Measurements from ENCODE around the gene SLC7A11. TPM values are rescaled to one million over a fixed set of nuclear protein-coding genes. Genes with fewer than 3 reads are reported as not detected.

Gene SLC7A11
- total and polyA plus RNA-seq, 2 donors from 2014 or later: 0.04 to 2.6 TPM

DNA sequence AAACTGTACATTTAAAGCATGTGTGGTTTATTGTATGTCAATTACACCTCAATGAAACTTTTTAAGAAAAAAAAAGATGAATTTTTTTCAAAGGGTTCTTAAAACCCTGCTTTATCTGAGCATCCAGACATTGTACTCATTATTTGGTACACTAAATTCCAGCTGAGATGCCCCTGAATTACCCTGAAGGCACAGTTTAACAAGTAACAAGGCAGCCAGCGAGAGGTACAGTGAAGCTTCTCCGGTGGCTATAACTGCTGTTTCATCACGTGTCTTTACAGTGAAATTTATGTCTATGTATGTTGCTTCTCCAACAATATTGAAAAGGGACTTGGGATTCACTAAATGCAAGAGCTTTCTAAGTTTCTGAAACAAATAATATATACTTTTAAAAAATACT is 15.8 kb downstream of the SLC7A11 start:
- no peak overlapping the region for H3K27ac ChIP-seq (ENCODE audit: low read depth in 2 of 2, low read length in 2 of 2)
- no peaks in the 10 kb centered on the region for H3K27me3 ChIP-seq (ENCODE audit: control insufficient read depth, insufficient read depth, low read length)
- no peaks in the 10 kb centered on the region for H3K9me3 ChIP-seq (ENCODE audit: control insufficient read depth in 2 of 3, insufficient read depth in 1 of 3, low read length in 3 of 3)
- TF ChIP-seq, protein P1, sequence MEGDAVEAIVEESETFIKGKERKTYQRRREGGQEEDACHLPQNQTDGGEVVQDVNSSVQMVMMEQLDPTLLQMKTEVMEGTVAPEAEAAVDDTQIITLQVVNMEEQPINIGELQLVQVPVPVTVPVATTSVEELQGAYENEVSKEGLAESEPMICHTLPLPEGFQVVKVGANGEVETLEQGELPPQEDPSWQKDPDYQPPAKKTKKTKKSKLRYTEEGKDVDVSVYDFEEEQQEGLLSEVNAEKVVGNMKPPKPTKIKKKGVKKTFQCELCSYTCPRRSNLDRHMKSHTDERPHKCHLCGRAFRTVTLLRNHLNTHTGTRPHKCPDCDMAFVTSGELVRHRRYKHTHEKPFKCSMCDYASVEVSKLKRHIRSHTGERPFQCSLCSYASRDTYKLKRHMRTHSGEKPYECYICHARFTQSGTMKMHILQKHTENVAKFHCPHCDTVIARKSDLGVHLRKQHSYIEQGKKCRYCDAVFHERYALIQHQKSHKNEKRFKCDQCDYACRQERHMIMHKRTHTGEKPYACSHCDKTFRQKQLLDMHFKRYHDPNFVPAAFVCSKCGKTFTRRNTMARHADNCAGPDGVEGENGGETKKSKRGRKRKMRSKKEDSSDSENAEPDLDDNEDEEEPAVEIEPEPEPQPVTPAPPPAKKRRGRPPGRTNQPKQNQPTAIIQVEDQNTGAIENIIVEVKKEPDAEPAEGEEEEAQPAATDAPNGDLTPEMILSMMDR (IDR thresholded peaks at IDR 0.05; ENCODE audit: borderline replicate concordance, extremely low read depth, insufficient read depth): no peak
- no peak overlapping the region for H3K9ac ChIP-seq (ENCODE audit: low read length in 3 of 3)
- H3K4me3 ChIP-seq (ENCODE audit: low read length in 3 of 3): no peak overlapping the region
- H3K4me1 ChIP-seq (ENCODE audit: control insufficient read depth in 2 of 3, insufficient read depth in 2 of 3, low read depth in 1 of 3, low read length in 3 of 3): no peaks in the 10 kb centered on the region
- FAIRE-seq (no peak), DNase-seq (no peak)
- intact Hi-C loops (cut with DNase I): no loop called here
- H3K36me3 ChIP-seq (ENCODE audit: control insufficient read depth in 2 of 3, insufficient read depth in 3 of 3, low read length in 3 of 3): no peaks in the 10 kb centered on the region

DNA sequence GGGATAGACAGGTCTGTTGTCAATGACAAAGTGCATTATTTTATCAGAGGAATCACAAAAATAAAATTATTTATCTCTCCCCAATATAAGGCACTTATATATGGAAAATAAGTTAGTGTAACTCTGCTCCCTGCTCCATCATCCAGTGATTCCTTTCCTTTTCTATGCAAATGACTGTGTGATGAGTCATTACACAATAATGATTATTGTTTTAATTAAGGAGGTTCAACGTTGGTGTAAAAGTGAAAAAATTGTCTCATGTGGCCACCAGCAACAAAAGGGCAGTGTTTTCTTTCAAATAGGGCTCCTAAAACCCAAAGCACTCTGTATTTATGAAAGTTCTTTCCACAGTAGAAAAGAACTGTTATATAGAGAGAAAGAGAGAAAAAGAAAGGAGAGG is 16.7 kb downstream of the SLC7A11 start:
- no peak overlapping the region for H3K27ac ChIP-seq (ENCODE audit: low read depth in 2 of 2, low read length in 2 of 2)
- no peak overlapping the region for H3K4me3 ChIP-seq (ENCODE audit: low read length in 3 of 3)
- intact Hi-C loops (cut with DNase I): no loop called here
- H3K4me1 ChIP-seq (ENCODE audit: control insufficient read depth in 2 of 3, insufficient read depth in 2 of 3, low read depth in 1 of 3, low read length in 3 of 3): no peaks in the 10 kb centered on the region
- FAIRE-seq (no peak), DNase-seq (no peak)
- H3K9ac ChIP-seq (ENCODE audit: low read length in 3 of 3): no peak overlapping the region
- TF ChIP-seq, protein P1 (IDR thresholded peaks at IDR 0.05; ENCODE audit: borderline replicate concordance, extremely low read depth, insufficient read depth): no peak
- H3K9me3 ChIP-seq (ENCODE audit: control insufficient read depth in 2 of 3, insufficient read depth in 1 of 3, low read length in 3 of 3): no peaks in the 10 kb centered on the region
- no peaks in the 10 kb centered on the region for H3K27me3 ChIP-seq (ENCODE audit: control insufficient read depth, insufficient read depth, low read length)
- H3K36me3 ChIP-seq (ENCODE audit: control insufficient read depth in 2 of 3, insufficient read depth in 3 of 3, low read length in 3 of 3): no peaks in the 10 kb centered on the region

DNA sequence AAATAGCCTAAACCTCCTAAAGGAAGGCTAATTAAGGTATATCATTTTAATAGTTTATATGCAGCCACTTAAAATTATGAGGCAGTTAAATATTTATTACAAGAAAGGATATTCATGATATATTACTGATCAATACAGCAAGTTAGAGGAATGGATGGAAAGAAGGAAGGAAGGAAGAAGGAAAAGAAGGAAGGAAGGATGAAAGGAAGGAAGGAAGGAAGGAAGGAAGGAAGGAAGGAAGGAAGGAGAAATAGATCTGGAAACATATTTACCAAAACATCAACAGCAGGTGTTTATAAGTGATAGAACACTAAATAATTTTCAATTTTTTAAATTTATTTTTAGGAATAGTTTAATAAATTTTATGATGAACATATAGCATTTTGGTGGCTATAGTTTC is 17.5 kb downstream of the SLC7A11 start:
- no peak for DNase-seq
- no peaks in the 10 kb centered on the region for H3K4me1 ChIP-seq (ENCODE audit: control insufficient read depth in 2 of 3, insufficient read depth in 2 of 3, low read depth in 1 of 3, low read length in 3 of 3)
- no peak for FAIRE-seq
- H3K9me3 ChIP-seq (ENCODE audit: control insufficient read depth in 2 of 3, insufficient read depth in 1 of 3, low read length in 3 of 3): no peaks in the 10 kb centered on the region
- H3K27me3 ChIP-seq (ENCODE audit: control insufficient read depth, insufficient read depth, low read length): no peaks in the 10 kb centered on the region
- intact Hi-C loops (cut with DNase I): no loop called here
- H3K9ac ChIP-seq (ENCODE audit: low read length in 3 of 3): no peak overlapping the region
- no peaks in the 10 kb centered on the region for H3K36me3 ChIP-seq (ENCODE audit: control insufficient read depth in 2 of 3, insufficient read depth in 3 of 3, low read length in 3 of 3)
- TF ChIP-seq, protein P1 (IDR thresholded peaks at IDR 0.05; ENCODE audit: borderline replicate concordance, extremely low read depth, insufficient read depth): no peak
- no peak overlapping the region for H3K4me3 ChIP-seq (ENCODE audit: low read length in 3 of 3)
- H3K27ac ChIP-seq (ENCODE audit: low read depth in 2 of 2, low read length in 2 of 2): no peak overlapping the region

DNA sequence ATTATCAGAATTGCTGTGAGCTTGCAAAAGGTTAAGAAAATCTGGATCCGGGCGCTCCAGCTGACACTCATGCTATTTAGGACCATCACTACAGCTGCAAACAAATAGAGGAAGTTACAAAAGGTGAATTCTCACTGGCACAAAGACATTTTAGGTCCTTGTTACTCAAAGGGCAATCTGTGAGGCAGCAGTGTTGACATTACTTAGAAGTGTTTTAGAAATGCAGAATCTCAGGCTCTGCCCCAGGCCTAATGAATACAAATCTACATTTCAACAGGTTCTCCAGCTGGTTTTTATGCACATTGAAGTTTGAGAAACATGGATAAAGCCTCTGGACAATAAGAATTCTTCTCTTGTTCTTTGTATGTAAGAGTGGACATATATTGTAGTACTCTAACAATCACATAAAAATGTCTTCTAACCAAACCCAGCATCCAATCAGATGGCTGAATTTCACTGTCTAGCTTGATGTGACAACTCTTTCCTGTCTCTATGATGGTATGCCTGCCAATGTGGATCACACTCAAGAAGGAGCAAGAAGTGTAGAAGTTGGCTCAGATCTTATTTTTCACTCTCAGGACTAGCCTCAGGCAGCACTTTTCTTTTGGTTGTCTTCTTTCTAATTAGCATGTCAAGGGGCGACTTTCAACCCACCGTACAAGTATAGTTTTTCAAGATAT is 18.8 kb downstream of the SLC7A11 start:
- Histone ChIP-seq H3K9ac (ENCODE audit: low read length in 3 of 3) (no peak overlapping the region), H3K4me3 (ENCODE audit: low read length in 3 of 3) (no peak overlapping the region), H3K27ac (ENCODE audit: low read depth in 2 of 2, low read length in 2 of 2) (no peak overlapping the region), H3K27me3 (ENCODE audit: control insufficient read depth, insufficient read depth, low read length) (no peaks in the 10 kb centered on the region), H3K4me1 (ENCODE audit: control insufficient read depth in 2 of 3, insufficient read depth in 2 of 3, low read depth in 1 of 3, low read length in 3 of 3) (no peaks in the 10 kb centered on the region), H3K36me3 (ENCODE audit: control insufficient read depth in 2 of 3, insufficient read depth in 3 of 3, low read length in 3 of 3) (no peaks in the 10 kb centered on the region), H3K9me3 (ENCODE audit: control insufficient read depth in 2 of 3, insufficient read depth in 1 of 3, low read length in 3 of 3) (no peaks in the 10 kb centered on the region)
- TF ChIP-seq, protein P1 (IDR thresholded peaks at IDR 0.05; ENCODE audit: borderline replicate concordance, extremely low read depth, insufficient read depth): no peak
- DNase-seq (no peak), FAIRE-seq (no peak)
- intact Hi-C loops (cut with DNase I): no loop called here
